Memory B cell (primary cell): Measurements from ENCODE around the gene ARHGAP27.

Experiments
- ATAC-seq: fragments of 150-1000 bp; cut with Tn5 transposase; 2 replicates; pipeline ENCODE4 v1.10.0; 2021; ENCODE audit warnings: low read depth, mild to moderate bottlenecking, moderate library complexity
- DNase-seq, 2 donors: peaks; one replicate each; pipeline ENCODE4 v3.0.0; 2022; ENCODE audit warnings: low spot score in 2 of 2
- H3K27ac Mint-ChIP-seq: one replicate; pipeline ENCODE4 v1.8.0; 2022; ENCODE audit warnings: mild to moderate bottlenecking, moderate library complexity, mixed read lengths
- H3K27me3 Mint-ChIP-seq: one replicate; pipeline ENCODE4 v1.8.0; 2022; ENCODE audit warnings: mixed read lengths
- H3K36me3 Mint-ChIP-seq: one replicate; pipeline ENCODE4 v1.8.0; 2022; ENCODE audit warnings: mild to moderate bottlenecking, mixed read lengths
- H3K4me1 Mint-ChIP-seq: one replicate; pipeline ENCODE4 v1.8.0; 2022; ENCODE audit warnings: mixed read lengths
- H3K4me3 Mint-ChIP-seq: one replicate; pipeline ENCODE4 v1.8.0; 2022; ENCODE audit warnings: mild to moderate bottlenecking, moderate library complexity, mixed read lengths
- H3K9me3 Mint-ChIP-seq: one replicate; pipeline ENCODE4 v1.8.0; 2022; ENCODE audit warnings: mixed read lengths

Gene ARHGAP27

DNA sequence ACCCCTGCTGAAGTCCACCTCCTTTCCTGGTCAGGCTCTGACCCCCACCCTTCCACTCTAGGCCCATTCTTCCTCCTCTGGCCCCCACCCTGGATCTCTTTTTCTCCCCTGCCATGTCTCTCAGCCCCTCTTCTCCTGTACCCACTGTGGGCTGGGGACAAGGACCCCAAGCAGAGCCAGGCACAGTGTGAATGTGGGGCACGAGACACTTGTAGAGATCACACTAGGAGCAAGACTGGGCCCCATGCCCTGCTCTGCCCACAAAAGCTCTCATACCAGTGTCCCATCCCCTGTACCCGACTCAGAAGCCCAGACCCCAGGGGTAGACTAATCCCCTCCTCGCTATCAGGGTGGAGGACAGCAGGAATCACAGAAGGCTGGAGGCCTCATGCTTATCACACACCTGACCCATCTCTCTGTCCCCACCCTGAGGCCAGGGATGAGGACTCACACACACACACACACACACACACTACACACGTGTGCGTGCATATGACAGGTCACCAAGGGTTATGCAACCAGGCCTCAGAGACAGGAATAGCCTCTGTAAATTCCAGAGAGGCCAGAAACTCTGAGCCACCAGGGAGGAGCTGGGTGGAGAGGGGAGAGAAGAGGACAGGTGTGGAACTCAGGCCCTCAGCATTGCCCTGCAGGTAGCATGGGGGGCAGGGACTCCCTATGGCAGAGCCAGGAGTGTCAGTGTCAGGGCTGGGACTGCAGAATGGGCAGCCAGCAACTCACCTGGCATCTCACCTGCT is 21.1 kb downstream of the ARHGAP27 start:
- H3K9me3 Mint-ChIP-seq = no peaks in the 10 kb centered on the region
- peak overlapping the region; percentile 72 for H3K27ac Mint-ChIP-seq
- no peaks in the 10 kb centered on the region for H3K27me3 Mint-ChIP-seq
- H3K4me1 Mint-ChIP-seq = peaks cover 56% of the 10 kb centered on the region
- DNase-seq = no peak
- peaks cover 4% of the 10 kb centered on the region for H3K36me3 Mint-ChIP-seq
- ATAC-seq = no peak
- peak overlapping the region; percentile 99 for H3K4me3 Mint-ChIP-seq

DNA sequence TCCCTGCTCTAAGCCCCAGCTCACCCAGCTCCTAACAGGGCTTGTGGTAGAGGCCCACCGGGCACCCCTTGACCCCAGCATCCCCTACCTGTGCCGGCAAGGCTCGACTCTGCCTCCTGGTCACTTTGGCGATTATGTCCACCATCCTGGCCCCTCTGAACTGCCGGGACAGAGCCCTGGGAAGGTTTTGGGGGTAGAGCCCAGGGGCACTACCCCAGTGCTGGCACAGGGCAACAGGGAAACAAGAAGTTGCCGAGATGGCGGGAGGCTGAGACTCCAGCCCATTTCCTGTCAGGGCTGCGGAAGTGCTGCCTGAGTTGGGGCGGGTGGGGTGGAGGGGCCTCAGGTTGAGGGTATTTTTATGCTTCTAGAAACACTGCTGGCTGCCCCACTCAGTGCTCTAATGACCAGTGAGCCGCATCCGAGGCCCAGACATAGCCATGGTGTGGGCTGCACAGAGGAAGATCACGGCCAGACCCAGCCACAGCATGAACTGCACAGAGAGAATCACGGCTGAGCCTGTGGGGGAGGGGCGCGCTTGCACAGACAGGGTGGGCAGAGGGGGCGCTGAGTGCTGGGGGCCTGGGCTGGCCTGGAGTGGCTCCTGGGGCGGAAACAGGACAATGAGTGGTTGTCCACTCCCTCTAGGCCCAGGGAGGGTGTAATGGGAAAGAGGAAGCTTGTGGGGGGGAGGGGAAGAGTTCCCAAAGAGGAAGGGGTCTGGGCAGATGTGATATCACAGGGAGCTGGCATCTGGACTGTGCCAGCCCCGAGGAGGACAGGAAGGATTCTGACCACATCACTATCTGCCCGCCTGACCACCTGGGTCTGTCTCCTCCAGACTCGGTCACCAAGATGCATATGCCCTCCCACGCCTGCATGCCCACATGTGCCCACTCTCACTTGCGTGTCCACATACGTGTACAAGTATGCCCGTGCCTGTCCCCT is 22.3 kb downstream of the ARHGAP27 start:
- H3K4me1 Mint-ChIP-seq = peaks cover 53% of the 10 kb centered on the region
- DNase-seq = peak in 1 of 2 donors; percentile 42
- H3K9me3 Mint-ChIP-seq = no peaks in the 10 kb centered on the region
- H3K36me3 Mint-ChIP-seq = peaks cover 4% of the 10 kb centered on the region
- H3K27ac Mint-ChIP-seq = peak overlapping the region; percentile 72
- H3K27me3 Mint-ChIP-seq = no peaks in the 10 kb centered on the region
- H3K4me3 Mint-ChIP-seq = peak overlapping the region; percentile 99
- ATAC-seq = peak; percentile 70

DNA sequence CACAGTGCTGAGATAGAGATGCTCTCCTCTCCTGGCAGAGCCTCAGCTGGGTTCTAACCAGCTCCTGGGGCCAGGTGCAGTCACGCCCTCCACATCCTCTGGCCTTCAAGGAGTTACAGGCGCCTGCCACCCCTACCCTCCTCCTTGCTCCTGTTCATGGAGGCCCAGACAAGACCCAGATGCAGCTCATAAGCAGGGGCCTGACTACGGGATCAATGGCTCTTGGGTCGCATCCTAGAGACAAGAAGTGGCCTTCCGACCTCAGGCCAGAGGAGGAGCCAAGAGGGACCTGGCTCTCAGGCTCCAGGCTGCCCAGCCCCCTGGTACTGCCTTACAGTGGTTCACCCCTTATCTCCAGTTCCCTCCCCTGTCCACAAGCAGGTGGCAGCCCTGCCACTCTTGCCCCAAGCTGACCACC is 23.0 kb downstream of the ARHGAP27 start:
- H3K4me1 Mint-ChIP-seq = peaks cover 47% of the 10 kb centered on the region
- no peak for ATAC-seq
- peak overlapping the region; percentile 99 for H3K4me3 Mint-ChIP-seq
- peak overlapping the region; percentile 72 for H3K27ac Mint-ChIP-seq
- DNase-seq = no peak
- H3K9me3 Mint-ChIP-seq = no peaks in the 10 kb centered on the region
- no peaks in the 10 kb centered on the region for H3K27me3 Mint-ChIP-seq
- H3K36me3 Mint-ChIP-seq = peaks cover 3% of the 10 kb centered on the region

DNA sequence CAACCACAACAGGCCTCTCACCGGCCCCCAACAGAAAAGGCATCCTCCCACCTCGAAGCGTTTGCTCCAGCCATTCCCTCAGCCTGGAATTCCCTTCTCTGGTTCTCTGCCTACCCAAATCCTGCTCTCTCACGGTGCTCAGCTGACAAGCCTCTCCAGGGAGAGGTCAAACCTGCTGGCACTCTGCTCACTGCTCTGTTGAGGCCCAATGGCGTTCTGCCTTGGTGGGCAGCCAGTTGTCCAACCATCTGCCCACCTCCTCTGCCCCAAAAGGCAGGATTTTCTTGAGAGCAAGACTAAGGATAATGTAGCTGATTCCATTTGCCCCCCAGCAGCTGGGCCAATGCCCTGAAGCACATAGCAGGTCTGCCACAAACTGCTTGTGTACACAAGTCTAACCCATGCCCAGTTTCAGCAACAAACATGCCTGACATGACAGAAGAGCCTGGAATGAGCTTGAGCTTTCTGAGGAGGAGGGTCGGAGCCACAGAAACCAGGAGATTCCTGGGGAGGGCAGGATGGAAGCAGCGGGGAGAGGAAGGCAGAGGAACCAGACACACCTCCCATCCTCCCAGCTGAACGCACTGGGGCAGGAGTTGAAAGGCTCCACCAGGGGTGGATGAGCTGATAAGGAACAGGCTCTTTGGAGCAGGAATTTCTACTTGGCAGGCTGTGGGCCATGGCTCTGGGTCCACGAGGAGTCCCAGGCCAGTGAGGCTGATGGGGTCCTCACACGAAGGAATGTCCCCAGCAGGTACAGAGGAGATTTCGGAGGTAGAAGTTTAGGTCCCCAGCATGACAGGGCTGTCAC is 23.9 kb downstream of the ARHGAP27 start:
- no peaks in the 10 kb centered on the region for H3K27me3 Mint-ChIP-seq
- ATAC-seq (no peak), DNase-seq (no peak)
- H3K9me3 Mint-ChIP-seq = no peaks in the 10 kb centered on the region
- peak overlapping the region; percentile 72 for H3K27ac Mint-ChIP-seq
- H3K36me3 Mint-ChIP-seq = peaks cover 7% of the 10 kb centered on the region
- H3K4me3 Mint-ChIP-seq = peak overlapping the region; percentile 99
- peaks cover 47% of the 10 kb centered on the region for H3K4me1 Mint-ChIP-seq

DNA sequence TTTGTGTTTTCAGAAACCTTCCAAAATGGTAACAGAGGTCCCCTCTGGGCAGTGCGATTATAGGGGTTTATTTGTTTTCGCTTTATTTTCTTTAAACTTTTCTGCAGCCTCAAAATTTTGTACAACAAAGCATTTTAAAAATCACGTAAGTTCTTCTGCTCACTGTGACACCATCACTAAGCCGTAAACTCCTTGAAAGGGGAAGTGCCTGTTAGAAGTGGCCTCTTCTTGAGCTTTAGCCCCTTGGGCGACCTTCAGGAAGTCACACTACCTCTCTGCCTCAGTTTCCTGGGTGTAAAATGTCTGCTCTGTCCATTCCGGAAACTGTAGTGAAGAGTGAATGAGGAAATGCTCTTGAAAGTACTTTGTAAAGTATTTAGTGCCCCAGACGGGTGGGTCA is 26.6 kb downstream of the ARHGAP27 start:
- peaks cover 36% of the 10 kb centered on the region for H3K4me1 Mint-ChIP-seq
- H3K4me3 Mint-ChIP-seq = peak overlapping the region; percentile 51
- no peaks in the 10 kb centered on the region for H3K9me3 Mint-ChIP-seq
- peak overlapping the region; percentile 72 for H3K27ac Mint-ChIP-seq
- DNase-seq (no peak), ATAC-seq (no peak)
- H3K27me3 Mint-ChIP-seq = no peaks in the 10 kb centered on the region
- H3K36me3 Mint-ChIP-seq = peaks cover 21% of the 10 kb centered on the region

DNA sequence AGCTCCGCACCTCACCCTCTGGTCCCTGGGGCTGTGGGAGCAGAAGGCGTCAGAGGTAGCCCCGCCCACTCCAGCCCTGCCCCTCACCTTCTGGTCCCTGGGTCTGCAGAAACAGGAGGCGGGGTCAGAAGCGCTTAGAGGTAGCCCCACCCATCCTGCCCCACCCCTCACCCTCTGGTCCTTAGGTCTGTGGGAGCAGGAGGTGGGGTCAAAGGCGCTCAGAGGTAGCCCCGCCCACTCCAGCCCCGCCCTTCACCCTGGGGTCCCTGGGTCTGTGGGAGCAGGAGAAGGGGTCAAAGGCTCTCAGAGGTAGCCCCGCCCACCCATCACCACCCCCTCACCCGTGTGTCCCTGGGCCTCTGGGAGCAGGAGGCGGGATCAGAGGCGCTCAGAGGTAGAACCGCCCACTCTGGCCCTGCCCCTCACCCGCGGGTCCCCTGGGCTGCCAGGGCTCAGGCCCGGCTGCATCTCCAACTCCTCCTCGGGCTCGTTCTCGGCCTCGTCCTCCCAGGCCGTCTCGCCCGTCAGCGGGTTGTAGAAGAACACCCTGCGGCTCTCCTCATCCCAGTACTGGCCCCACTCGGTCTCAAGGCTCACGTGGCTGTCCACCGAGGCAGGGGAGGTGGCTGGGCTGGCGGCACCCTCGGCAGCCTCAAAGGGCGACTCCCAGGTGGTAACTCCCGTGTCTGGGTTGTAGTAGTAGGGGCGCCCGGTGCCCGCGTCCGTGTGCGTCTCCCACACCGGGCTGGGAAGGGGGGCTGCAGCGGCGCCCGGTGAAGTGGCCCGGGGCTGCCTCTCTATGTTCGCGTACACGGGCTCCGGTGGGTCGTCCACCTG is 27.2 kb downstream of the ARHGAP27 start:
- no peak overlapping the region for H3K4me3 Mint-ChIP-seq
- H3K36me3 Mint-ChIP-seq = peaks cover 21% of the 10 kb centered on the region
- H3K27ac Mint-ChIP-seq = peak overlapping the region; percentile 72
- no peaks in the 10 kb centered on the region for H3K9me3 Mint-ChIP-seq
- peaks cover 32% of the 10 kb centered on the region for H3K4me1 Mint-ChIP-seq
- DNase-seq (no peak), ATAC-seq (no peak)
- H3K27me3 Mint-ChIP-seq = no peaks in the 10 kb centered on the region

DNA sequence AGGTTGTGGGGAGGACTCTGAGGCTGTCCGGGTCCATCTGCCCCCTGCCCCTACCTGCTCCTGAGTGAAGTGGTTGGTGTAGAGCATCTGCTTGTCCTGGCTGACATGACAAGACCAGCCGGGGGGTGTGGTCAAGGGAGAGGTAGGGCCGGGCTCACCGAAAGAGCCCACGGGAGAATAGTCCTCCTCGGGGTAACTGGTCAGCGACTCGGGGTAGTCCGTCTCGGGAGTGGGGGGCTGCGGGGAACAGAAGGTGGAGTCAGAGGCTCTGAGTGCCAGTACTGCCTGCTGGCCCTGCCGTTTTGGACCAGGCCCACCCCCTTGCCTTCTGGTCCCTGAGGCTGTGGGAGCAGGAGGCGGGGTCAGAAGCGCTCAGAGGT is 27.8 kb downstream of the ARHGAP27 start:
- H3K4me3 Mint-ChIP-seq = no peak overlapping the region
- H3K4me1 Mint-ChIP-seq = peaks cover 28% of the 10 kb centered on the region
- ATAC-seq = no peak
- no peak for DNase-seq
- H3K27me3 Mint-ChIP-seq = no peaks in the 10 kb centered on the region
- H3K9me3 Mint-ChIP-seq = no peaks in the 10 kb centered on the region
- H3K36me3 Mint-ChIP-seq = peaks cover 24% of the 10 kb centered on the region
- no peak overlapping the region for H3K27ac Mint-ChIP-seq

DNA sequence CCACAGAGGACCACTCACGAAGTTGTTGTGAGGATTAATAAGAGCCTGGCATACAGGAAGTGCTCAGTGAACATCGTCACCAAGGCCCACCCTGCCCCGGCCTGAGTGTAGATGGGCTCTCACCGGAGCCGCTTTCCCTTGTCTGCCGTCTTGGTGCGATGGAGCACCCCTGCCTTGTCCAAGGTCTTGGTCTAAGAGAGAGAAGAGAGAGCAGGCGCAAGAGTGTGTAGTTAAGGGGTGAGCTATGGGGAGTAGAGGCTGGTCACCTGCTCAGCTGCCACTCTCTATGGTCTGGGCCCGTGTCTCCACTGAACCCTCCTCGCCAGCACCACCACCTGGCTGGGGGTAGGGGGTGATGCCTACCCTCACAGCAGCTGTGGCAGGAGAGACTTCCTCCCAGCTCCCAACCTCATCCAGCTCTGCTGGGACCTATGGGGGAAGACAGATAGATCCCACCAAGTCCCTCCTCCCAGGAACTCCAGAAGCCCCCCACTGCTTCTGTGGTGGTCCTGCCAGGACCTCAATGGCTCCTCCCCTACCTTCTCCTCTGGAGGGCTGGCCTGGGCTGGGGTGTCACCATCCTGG is 28.7 kb downstream of the ARHGAP27 start:
- H3K36me3 Mint-ChIP-seq = peaks cover 26% of the 10 kb centered on the region
- H3K9me3 Mint-ChIP-seq = no peaks in the 10 kb centered on the region
- no peak overlapping the region for H3K4me3 Mint-ChIP-seq
- ATAC-seq = no peak
- H3K27me3 Mint-ChIP-seq = no peaks in the 10 kb centered on the region
- no peak for DNase-seq
- H3K27ac Mint-ChIP-seq = no peak overlapping the region
- H3K4me1 Mint-ChIP-seq = peaks cover 24% of the 10 kb centered on the region

DNA sequence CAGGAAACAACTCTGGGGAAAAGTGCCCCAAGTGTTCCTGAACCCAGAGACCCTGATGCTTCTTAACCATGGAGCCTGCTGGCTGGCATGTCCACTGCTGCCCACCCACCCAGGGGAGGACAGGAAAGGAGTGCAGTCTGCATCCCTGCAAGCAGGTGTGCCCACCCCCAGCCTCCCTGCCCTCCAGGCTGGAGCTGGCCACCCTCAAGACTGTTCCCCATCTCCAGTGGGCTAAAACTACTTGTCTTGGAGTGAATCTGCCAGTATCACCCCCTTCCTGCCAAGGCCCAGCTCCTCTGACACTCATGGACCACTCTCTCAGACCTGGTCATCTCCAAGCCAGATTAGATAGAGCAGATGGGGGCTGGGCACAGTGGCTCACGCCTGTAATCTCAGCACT is 29.8 kb downstream of the ARHGAP27 start:
- Mint-ChIP-seq H3K4me1 (peaks cover 13% of the 10 kb centered on the region), H3K27me3 (no peaks in the 10 kb centered on the region), H3K4me3 (no peak overlapping the region), H3K27ac (peak overlapping the region; percentile 50), H3K36me3 (peaks cover 26% of the 10 kb centered on the region), H3K9me3 (no peaks in the 10 kb centered on the region)
- ATAC-seq (no peak), DNase-seq (no peak)

DNA sequence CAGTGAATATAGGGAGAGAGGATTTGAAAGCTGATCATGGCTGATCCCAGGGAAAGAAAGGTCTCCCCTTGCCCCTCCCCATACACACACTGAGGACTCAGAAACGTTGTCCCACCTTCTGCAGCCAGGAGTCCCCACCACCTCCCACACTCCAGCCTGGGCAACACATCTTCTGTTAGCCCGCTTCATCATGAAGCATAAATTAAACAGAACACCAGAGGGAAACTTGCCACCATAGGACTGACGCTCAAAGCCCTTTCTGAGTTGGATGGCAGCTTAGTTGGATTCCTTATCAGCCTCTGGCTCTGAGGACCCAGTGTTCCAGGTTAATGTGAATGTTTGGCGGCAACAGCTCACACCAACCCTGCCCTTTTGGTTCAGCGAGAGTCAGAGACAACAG is 33.9 kb downstream of the ARHGAP27 start:
- Mint-ChIP-seq H3K27me3 (no peaks in the 10 kb centered on the region), H3K4me3 (no peak overlapping the region), H3K27ac (peak overlapping the region; percentile 31), H3K9me3 (no peaks in the 10 kb centered on the region), H3K4me1 (peaks cover 6% of the 10 kb centered on the region), H3K36me3 (peaks cover 33% of the 10 kb centered on the region)
- ATAC-seq (no peak), DNase-seq (no peak)

DNA sequence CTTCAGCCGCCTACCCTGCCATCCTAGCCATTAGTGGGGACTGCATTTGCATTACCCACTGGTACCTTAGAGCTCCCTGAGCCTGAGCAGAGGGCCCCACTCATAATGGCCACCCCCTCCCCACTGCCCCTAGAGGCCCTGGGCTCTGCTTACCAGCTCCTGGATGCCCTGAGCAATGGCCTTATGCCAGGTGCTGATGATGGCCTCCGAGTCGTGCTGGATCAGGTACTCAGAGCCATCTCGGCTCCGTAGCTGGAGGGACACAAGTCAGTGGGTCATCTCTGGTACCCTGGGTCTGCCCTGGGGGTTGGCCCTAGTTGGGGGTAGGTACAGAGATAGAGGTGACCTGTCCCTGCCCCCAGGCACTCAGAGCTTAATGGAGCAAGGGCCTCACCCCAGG is 34.9 kb downstream of the ARHGAP27 start:
- DNase-seq (no peak), ATAC-seq (no peak)
- peaks cover 9% of the 10 kb centered on the region for H3K4me1 Mint-ChIP-seq
- no peak overlapping the region for H3K4me3 Mint-ChIP-seq
- H3K9me3 Mint-ChIP-seq = no peaks in the 10 kb centered on the region
- H3K27ac Mint-ChIP-seq = no peak overlapping the region
- no peaks in the 10 kb centered on the region for H3K27me3 Mint-ChIP-seq
- peaks cover 28% of the 10 kb centered on the region for H3K36me3 Mint-ChIP-seq

DNA sequence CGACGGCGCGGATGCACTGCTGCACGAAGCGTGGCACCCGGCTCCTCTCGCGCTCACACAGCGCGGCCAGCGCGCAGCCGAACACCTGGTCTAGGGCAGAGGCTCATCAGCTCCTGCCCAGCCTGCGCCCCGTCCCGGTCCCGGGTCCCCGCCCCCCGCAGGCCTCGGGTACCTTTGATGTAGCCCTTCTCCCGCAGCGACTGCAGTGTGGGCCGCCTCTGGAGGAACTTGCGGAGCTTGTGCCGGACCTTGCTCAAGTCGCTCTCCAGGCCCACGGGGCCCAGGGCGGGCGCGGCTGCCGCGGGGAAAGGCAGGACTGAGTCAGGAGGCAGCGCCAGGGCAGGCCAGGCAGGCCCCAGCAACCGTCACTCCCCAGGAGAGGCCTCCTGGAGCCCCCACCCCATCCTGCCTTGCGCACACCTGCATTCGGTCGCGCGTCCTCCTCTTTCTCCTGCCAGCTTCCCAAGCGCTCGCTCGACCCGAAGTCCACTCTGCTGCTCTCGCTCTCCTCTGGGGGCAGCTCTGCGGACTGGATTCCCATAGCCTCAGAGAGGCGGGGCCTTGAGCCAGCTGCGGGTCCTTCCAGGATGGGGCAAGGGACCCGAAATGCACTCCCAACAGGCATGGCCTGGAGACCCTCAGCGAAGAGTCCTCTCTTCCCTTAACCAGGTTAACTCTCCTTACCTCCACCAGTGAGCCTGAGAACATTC is 36.0 kb downstream of the ARHGAP27 start:
- Mint-ChIP-seq H3K27ac (no peak overlapping the region), H3K27me3 (peaks cover 1% of the 10 kb centered on the region), H3K4me3 (no peak overlapping the region), H3K9me3 (no peaks in the 10 kb centered on the region), H3K36me3 (peaks cover 23% of the 10 kb centered on the region), H3K4me1 (peaks cover 10% of the 10 kb centered on the region)
- no peak for DNase-seq
- no peak for ATAC-seq
